ENCODE results near the gene ZNF282.

Gene ZNF282

GRCh38 chr7:149195180-149196150 is at the start of gene ZNF282:
TSS of gene ZNF282 (plus strand) at chr7:149195546. CDS start at chr7:149195590, 44 bp downstream.
- ATAC-seq (ENCODE audit: low read depth), result peak; percentile 87
- H3K4me3 Mint-ChIP-seq, result peak within 1 kb of the TSS; percentile 87
- H3K9me3 Mint-ChIP-seq, result no peaks in the 10 kb centered on the region
- peak; percentile 46 to 64 for DNase-seq (ENCODE audit: low spot score in 2 of 2)
- H3K27ac Mint-ChIP-seq, result peak within 1 kb of the TSS; percentile 78
- H3K36me3 Mint-ChIP-seq, result peaks cover 18% of the 10 kb centered on the region
- peaks cover 10% of the 10 kb centered on the region for H3K4me1 Mint-ChIP-seq
- H3K27me3 Mint-ChIP-seq, result no peaks in the 10 kb centered on the region

DNA sequence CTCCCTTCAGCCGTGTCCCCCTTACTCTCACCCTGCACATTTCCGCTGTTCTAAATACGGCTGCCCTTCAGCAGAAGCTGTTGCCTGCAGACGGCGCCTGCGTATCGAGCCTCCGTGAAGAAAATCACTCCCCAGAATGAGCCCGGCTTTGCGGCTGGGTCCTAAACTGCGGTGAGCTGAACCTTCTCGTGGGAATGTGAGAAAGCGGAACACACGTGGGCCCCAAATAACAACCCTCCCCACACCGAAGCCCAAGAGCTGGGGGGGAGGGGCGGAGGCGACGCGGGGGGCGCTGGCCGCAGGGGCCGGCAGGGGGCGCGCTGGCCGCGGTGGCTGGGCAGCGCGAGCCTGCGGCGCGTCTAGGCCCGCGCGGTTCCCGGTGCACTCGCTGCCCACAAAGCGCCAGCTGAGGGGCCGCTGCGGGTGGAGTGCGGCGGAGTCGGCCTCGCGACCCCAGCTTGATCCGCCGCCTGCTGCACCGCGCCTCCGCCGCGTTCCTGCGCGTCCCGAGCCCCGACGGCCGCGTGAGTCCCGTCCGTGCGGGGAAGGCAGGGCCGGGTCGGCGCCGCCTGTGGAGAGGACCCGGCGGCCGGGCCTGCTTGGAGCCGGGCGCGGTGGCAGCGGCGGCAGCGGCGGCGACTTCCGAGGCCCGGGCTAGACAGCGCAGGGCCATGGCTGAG is 48.1 kb upstream of the ZNF282 start, which contains the start of gene ZNF398:
ZNF398 (plus strand) TSS at position 382 of the 680 bp plus-strand sequence; CDS start at position 672, 290 bp downstream.
- ATAC-seq (ENCODE audit: low read depth) (peak; percentile 77), DNase-seq (ENCODE audit: low spot score in 2 of 2) (peak; percentile 87 to 89)
- H3K36me3 Mint-ChIP-seq, result peaks cover 6% of the 10 kb centered on the region
- H3K27ac Mint-ChIP-seq, result peak within 1 kb of the TSS; percentile 93
- peak within 1 kb of the TSS; percentile 96 for H3K4me3 Mint-ChIP-seq
- peaks cover 19% of the 10 kb centered on the region for H3K4me1 Mint-ChIP-seq
- no peaks in the 10 kb centered on the region for H3K27me3 Mint-ChIP-seq
- H3K9me3 Mint-ChIP-seq, result no peaks in the 10 kb centered on the region

GRCh38 chr7:149147752-149148653 is 47.3 kb upstream of the ZNF282 start:
- Mint-ChIP-seq H3K27ac (peak overlapping the region; percentile 41), H3K4me1 (peaks cover 19% of the 10 kb centered on the region), H3K27me3 (no peaks in the 10 kb centered on the region), H3K36me3 (peaks cover 6% of the 10 kb centered on the region), H3K9me3 (no peaks in the 10 kb centered on the region), H3K4me3 (peak overlapping the region; percentile 96)
- DNase-seq (ENCODE audit: low spot score in 2 of 2), result peak; percentile 46 to 64
- peak; percentile 41 for ATAC-seq (ENCODE audit: low read depth)

- peaks cover 17% of the 10 kb centered on the region for H3K36me3 Mint-ChIP-seq
- H3K9me3 Mint-ChIP-seq, result no peaks in the 10 kb centered on the region
- H3K27ac Mint-ChIP-seq, result no peak overlapping the region
- H3K4me1 Mint-ChIP-seq, result peaks cover 12% of the 10 kb centered on the region
- ATAC-seq (ENCODE audit: low read depth) (no peak), DNase-seq (ENCODE audit: low spot score in 2 of 2) (no peak)
- H3K27me3 Mint-ChIP-seq, result no peaks in the 10 kb centered on the region
- no peak overlapping the region for H3K4me3 Mint-ChIP-seq
These were observed 44.4 kb upstream of the ZNF282 start for GRCh38 chr7:149150981-149151380.

DNA sequence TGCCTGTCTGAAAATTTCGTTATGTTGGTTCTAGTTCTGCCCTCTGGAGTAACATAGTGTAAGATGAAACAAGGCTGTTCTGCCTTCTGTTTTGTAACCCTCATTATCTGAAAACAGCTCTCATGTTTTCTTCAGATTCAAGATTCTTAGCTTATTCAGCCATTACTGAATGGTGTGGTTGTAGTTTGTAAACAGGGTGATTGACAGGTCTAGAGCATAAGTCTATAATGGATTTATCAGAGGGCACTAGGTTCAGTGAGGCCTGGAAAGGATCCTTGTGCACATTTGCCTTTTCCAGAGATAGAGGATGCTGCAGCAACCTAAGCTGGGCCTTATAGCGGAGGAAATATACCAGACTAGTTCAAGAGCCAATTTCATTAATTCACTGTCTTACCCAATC is 42.0 kb upstream of the ZNF282 start:
- no peak overlapping the region for H3K27ac Mint-ChIP-seq

DNA sequence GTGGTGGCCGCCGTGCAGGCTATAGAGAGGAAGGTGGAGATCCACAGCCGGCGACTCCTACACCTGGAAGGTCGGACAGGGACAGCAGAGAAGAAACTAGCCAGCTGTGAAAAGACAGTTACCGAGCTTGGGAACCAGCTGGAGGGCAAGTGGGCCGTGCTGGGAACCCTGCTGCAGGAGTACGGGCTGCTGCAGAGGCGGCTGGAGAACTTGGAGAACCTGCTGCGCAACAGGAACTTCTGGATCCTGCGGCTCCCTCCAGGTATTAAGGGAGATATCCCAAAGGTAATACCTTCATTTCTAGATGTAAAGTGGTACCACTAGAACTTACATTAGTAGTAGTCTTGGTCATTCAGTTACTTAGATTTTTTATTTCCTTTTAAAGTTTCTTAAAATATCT is 41.3 kb upstream of the ZNF282 start:
- H3K4me3 Mint-ChIP-seq, result no peak overlapping the region
- peaks cover 23% of the 10 kb centered on the region for H3K36me3 Mint-ChIP-seq
- ATAC-seq (ENCODE audit: low read depth) (no peak), DNase-seq (ENCODE audit: low spot score in 2 of 2) (no peak)
- no peak overlapping the region for H3K27ac Mint-ChIP-seq
- no peaks in the 10 kb centered on the region for H3K9me3 Mint-ChIP-seq
- H3K4me1 Mint-ChIP-seq, result peaks cover 10% of the 10 kb centered on the region
- H3K27me3 Mint-ChIP-seq, result no peaks in the 10 kb centered on the region

More for the DNA sequence above, 42.0 kb upstream of the ZNF282 start:
- Mint-ChIP-seq H3K36me3 (peaks cover 23% of the 10 kb centered on the region), H3K4me3 (no peak overlapping the region), H3K9me3 (no peaks in the 10 kb centered on the region), H3K27me3 (no peaks in the 10 kb centered on the region), H3K4me1 (peaks cover 10% of the 10 kb centered on the region)
- ATAC-seq (ENCODE audit: low read depth) (no peak), DNase-seq (ENCODE audit: low spot score in 2 of 2) (no peak)

GRCh38 chr7:149156898-149157297 is 38.4 kb upstream of the ZNF282 start:
- no peak overlapping the region for H3K27ac Mint-ChIP-seq
- no peak overlapping the region for H3K4me3 Mint-ChIP-seq
- H3K36me3 Mint-ChIP-seq, result peaks cover 23% of the 10 kb centered on the region
- H3K9me3 Mint-ChIP-seq, result no peaks in the 10 kb centered on the region
- peaks cover 6% of the 10 kb centered on the region for H3K4me1 Mint-ChIP-seq
- no peaks in the 10 kb centered on the region for H3K27me3 Mint-ChIP-seq
- no peak for DNase-seq (ENCODE audit: low spot score in 2 of 2)
- no peak for ATAC-seq (ENCODE audit: low read depth)

GRCh38 chr7:149161241-149161848 is 34.0 kb upstream of the ZNF282 start:
- Mint-ChIP-seq H3K4me1 (peaks cover 3% of the 10 kb centered on the region), H3K27ac (no peak overlapping the region), H3K4me3 (no peak overlapping the region), H3K36me3 (peaks cover 19% of the 10 kb centered on the region), H3K27me3 (no peaks in the 10 kb centered on the region), H3K9me3 (no peaks in the 10 kb centered on the region)
- ATAC-seq (ENCODE audit: low read depth) (no peak), DNase-seq (ENCODE audit: low spot score in 2 of 2) (no peak)

DNA sequence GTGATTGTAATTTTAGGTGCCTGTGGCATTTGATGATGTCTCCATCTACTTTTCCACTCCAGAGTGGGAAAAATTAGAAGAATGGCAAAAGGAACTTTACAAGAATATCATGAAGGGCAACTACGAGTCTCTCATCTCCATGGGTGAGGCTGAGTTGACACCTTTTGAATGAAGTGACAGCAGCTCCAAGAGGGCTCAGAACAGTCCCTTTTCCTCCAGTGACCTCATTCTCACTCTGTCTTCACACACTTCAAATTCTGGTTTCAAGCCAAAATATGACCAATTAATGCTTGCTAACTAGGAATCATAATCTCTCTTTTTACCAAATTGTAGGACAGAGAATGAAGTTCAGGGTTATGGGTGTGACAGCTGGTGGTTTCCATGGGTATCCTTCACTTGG is 29.2 kb upstream of the ZNF282 start:
- no peak for ATAC-seq (ENCODE audit: low read depth)
- Mint-ChIP-seq H3K27me3 (no peaks in the 10 kb centered on the region), H3K36me3 (peaks cover 19% of the 10 kb centered on the region), H3K9me3 (no peaks in the 10 kb centered on the region), H3K4me1 (no peaks in the 10 kb centered on the region), H3K27ac (no peak overlapping the region), H3K4me3 (no peak overlapping the region)
- DNase-seq (ENCODE audit: low spot score in 2 of 2), result no peak

DNA sequence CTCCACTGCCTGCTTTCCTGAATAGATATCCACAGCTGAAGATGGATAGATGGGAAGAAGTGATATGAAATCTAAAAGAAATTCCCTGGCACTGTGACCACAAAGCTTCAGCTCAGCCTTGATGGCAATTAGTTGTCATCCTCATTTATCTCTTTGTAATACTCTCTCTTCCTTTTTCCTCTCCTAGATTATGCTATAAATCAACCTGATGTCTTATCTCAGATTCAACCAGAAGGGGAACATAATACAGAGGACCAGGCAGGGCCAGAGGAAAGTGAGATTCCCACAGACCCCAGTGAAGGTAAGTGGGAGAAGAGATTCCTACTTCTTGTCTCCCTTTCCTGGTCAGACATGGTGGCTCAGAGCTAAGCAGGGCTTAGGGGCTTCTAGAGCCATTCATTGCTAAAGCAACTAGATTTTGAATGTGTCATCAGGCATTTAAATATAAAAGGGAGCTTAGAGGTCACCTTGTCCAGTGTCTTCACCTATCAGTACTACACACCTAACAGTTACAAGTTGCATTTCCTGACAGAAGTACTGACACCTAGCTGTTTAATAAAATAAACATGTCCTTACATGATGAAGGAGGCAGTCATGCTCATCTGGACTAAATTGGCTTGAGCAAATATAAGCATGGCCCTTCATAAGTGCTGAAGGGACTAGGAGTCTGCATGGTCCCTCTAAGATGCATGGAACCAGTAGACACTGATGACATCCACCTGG is 28.6 kb upstream of the ZNF282 start:
- DNase-seq (ENCODE audit: low spot score in 2 of 2), result no peak
- ATAC-seq (ENCODE audit: low read depth), result no peak
- H3K36me3 Mint-ChIP-seq, result peaks cover 15% of the 10 kb centered on the region
- no peaks in the 10 kb centered on the region for H3K9me3 Mint-ChIP-seq
- H3K4me1 Mint-ChIP-seq, result no peaks in the 10 kb centered on the region
- no peak overlapping the region for H3K4me3 Mint-ChIP-seq
- H3K27ac Mint-ChIP-seq, result no peak overlapping the region
- no peaks in the 10 kb centered on the region for H3K27me3 Mint-ChIP-seq

DNA sequence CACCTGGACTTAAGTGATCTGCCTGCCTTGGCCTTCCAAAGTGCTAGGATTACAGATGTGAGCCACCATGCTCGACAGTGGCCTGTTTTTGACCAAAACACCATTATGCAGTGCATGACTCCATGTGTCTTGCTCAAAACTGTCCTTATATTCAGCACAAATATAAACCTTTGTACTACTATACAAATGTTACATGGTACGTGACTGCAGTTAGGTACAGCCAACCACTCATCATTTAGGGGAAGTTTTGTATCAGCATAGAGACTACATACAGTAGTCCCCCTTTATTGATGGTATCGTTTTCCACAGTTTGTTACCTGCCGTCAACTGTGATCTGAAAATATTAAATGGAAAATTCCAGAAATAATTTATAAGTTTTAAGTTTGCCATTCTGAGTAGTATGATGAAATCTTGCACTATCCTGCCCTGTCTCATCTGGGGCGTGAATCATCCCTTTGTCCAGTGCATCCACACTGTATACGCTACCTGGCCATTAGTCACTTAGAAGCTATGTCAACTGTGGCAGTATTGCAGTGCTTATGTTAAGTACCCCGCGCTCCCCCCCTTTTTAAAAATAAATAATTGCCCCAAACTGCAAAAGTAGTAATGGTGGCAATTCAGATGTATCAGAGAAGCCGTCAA is 23.3 kb upstream of the ZNF282 start:
- no peaks in the 10 kb centered on the region for H3K9me3 Mint-ChIP-seq
- no peaks in the 10 kb centered on the region for H3K4me1 Mint-ChIP-seq
- ATAC-seq (ENCODE audit: low read depth) (no peak), DNase-seq (ENCODE audit: low spot score in 2 of 2) (no peak)
- H3K36me3 Mint-ChIP-seq, result peaks cover 12% of the 10 kb centered on the region
- no peaks in the 10 kb centered on the region for H3K27me3 Mint-ChIP-seq
- H3K27ac Mint-ChIP-seq, result no peak overlapping the region
- H3K4me3 Mint-ChIP-seq, result no peak overlapping the region

- Mint-ChIP-seq H3K36me3 (peaks cover 14% of the 10 kb centered on the region), H3K4me3 (no peak overlapping the region), H3K9me3 (no peaks in the 10 kb centered on the region), H3K27ac (no peak overlapping the region), H3K27me3 (no peaks in the 10 kb centered on the region), H3K4me1 (no peaks in the 10 kb centered on the region)
- DNase-seq (ENCODE audit: low spot score in 2 of 2), result no peak
- ATAC-seq (ENCODE audit: low read depth), result no peak
These were observed 22.8 kb upstream of the ZNF282 start for GRCh38 chr7:149172534-149172920.
